Hematopoietic multipotent progenitor cell (in vitro differentiated cells): ENCODE measurements around the gene ARF1. TPM values are rescaled to one million over a fixed set of nuclear protein-coding genes. Genes with fewer than 3 reads are reported as not detected.
A peak's percentile ranks its signal among the peaks of the same experiment; 100 is the strongest.

ENCODE experiments used
- DNase-seq, 3 donors: peaks; one replicate each; pipeline ENCODE4 v3.0.0-alpha.2; 2011 to 2015; ENCODE audit warnings: low read depth in 2 of 3, low spot score in 2 of 3
- total RNA-seq: library from RNA; depleted of rRNA; stranded (reverse); fragments of >200 nt; gene quantifications from one replicate; pipeline ENCODE4 v1.2.3, GENCODE V29; 2012

ARF1 gene
- total RNA-seq, 1 donor = 272 TPM

DNA sequence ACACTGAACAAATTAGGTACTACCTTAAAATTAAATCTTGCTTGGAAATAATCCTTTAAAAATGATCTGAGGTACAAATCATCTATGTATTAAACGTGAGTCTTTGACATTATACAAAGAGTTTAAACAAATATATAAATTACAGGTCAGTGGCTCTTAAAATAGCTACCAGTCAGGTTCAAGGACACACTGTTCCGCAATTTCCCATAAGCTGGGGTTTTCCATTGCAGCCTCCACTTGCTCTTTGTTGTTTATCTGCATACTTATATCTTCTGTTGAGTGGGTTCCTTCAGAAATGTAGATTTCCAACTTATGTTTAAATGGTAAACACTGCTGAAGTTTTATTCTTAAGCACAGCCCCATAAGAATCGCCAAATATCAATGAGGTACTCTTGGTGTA is 32.3 kb downstream of the ARF1 start:
- DNase-seq = no peak

DNA sequence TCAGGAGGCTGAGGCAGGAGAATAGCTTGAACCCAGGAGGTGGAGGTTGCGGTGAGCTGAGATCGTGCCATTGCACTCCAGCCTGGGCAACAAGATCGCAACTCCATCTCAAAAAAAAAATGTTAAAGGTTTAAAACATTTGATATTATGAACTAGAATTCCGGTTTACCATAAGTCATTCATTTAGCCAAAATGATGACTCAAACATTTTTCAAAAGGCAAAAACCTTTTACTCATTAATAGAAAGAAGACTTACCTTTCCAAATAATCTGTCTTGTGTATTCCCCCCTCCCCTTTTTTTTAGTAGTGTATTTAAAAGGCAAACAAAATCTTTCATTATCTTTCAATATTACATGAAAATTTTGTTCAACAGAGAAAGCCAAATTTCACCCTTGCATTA is 34.8 kb downstream of the ARF1 start:
- DNase-seq = no peak

DNA sequence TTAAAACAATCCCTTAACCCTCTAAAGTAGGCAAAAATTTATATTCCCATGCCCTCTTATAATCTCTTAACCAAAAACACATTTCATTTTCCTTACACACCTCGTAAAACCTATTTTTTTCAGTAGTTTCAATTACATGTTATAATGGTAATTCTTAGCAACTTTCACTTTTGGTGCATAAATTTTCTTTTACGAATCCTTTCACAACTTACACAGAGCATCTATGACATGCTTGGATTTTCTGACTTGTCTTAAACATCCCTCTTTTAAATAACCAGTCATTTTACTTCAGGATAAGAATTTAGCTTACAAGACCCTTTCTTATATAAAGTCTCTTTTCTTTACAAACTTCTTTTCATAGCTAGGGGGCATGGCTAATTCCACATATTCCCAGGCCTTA is 35.5 kb downstream of the ARF1 start:
- DNase-seq = no peak

DNA sequence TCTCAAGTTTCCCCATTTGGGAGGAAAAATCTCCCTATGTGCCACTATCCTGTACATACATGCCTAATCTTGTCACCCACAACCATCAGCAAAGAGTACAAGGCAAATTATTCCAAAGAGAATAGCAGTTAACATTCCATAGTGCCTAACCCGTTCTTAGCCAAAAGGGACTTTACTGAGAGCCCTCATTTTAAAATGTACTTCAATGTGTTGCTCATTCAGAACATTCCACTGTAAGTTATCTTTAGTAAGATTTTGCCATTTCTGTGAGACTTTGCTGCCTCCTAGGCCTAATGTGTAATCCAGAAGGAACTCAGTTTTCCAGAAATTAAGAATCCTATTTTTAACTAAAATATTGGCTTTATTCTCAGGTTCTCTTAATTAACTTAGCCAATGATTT is 37.8 kb downstream of the ARF1 start:
- DNase-seq = no peak

DNA sequence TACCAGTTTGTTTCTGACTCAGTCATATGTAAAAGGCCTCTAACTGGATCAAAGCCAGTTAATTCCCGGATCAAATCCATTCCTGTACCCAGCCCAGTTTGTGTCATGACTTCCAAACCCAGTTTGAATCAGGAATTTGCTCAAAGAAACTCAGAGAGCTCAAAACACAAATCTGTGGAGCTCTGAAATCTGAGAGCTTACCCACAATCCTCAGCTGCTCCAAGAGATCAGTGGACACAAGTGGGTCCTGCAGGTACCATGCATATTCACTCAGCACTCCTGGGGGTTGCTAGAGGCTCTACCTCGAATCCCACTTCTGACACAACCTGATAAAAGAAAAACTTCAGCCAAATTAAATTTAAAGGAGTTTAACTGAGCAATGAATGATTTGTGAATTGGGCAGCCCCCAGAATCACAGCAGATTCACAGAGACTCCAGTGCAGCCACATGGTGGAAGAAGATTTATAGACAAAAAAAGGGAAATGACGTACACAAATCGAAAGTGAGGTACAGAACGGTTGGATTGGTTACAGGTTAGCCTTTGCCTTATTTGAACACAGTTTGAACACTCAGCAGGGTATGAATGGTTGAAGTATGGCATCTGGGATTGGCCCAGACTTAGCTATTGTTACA is 38.5 kb downstream of the ARF1 start:
- DNase-seq = peak in 2 of 3 donors; percentile 47 to 74

DNA sequence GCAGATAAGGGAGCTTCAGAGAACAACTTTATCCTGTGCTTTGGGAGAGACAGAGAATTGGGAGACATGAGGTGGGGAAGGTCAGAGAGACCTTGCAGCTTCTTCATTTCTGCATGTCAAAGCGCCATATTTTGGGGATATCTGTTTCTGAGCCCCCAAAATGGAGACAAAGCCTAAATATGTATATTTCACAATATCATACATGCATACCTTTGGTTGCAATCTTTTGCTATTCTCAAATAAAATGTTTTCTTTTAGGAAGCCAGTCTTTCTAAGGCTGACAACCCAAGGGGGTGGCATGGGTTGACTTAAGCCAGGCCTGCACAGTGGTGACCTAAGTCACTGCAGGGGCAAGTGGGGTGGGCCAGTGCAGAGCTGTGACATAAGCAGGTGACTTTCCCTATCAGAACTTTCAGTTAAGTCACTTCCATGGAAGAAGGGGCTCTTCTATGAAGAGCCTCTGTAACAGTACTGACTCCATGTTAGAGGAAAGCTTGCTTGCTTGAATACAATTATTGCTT is 40.5 kb downstream of the ARF1 start:
- no peak for DNase-seq

DNA sequence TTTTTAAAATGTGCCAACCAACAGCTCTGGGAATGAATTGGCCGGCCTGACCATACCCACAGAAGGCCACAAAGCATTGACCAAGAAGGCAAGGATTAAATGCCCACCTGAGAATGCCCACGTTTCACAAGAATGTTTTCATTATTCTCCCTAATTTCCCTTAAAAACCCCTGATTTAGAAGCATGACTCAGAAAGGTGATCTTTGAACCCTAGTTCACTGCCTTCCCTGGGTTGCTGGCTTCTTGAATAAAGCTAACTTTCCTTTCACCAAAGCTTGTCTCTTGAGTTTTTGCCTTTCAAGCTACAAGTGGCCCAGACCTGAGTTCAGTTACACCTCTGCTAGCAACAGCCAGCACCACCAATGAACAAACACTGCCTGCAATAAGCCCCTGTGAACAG is 41.0 kb downstream of the ARF1 start:
- no peak for DNase-seq

DNA sequence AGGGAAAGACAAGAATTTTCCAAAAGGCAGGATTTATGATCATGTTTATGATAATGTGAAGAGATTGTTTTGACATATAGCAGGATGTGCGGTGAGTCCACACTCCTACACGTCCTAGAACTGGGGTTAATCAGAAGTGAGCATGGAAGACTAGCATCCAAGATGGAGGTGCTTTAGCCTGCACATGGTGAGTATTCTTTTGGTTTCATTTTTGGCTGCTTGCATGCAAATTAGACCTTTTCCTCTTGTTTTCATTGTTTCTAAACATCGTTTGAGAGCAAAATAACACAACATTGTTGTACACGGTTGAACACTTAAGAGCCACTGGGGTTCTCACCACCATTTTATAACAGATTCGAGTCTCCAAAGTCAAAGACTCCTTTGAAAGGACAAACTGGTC is 42.7 kb downstream of the ARF1 start:
- no peak for DNase-seq

DNA sequence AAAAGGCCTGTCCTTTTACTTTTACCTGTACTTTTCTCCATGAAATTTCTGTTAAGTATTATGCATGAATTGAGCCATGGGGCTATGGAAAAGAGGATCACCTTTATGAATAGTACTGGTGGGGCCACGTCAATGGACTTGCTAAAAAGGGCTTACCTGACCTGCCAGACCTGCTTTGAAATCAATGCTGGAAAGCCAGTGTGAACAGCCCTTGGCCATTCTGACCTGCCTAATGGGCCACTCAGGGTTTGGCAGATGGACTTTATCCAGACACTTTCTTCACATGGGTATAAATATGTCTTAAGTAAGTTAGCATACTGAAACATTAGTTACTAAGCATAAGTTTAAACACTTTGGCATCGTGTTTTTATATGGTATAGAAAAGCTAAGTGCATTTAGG is 49.3 kb downstream of the ARF1 start:
- no peak for DNase-seq

DNA sequence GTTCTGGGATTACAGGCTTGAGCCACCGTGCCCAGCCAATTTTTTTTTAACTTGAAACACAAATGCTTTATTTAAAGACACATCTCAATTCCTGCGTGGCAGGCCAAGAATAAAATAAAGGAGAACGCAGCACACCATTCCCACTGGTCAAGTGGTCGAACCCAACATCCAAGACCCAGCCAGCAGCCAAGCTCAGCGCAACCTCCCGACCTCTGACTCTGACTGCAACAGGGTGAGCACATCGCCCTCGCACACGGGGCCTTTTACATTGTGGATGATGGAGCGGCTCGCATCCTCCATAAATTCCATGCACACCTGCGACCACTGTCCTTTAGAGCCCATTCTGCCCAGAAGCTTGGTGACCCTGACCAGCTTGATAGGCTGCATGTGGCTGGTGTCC is 52.1 kb downstream of the ARF1 start:
- no peak for DNase-seq

DNA sequence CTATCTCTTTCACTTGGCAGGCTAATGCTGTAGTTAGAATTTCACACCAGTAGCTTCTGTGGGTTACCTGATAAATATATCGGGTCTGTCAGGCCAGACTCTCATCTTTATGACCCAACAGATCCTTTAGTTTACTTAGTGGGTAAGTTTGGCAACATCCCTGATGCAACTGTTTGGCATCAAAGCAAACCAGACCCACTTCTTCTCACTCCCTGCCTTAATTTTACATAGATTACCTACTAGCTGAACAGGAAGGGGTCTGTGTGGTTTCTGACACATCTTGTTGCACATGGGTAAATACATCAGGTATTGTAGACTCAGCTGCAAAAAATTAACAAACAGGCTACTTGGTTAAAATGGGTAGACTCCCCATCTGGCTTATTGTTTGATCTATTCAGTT is 54.4 kb downstream of the ARF1 start:
- DNase-seq = no peak

DNA sequence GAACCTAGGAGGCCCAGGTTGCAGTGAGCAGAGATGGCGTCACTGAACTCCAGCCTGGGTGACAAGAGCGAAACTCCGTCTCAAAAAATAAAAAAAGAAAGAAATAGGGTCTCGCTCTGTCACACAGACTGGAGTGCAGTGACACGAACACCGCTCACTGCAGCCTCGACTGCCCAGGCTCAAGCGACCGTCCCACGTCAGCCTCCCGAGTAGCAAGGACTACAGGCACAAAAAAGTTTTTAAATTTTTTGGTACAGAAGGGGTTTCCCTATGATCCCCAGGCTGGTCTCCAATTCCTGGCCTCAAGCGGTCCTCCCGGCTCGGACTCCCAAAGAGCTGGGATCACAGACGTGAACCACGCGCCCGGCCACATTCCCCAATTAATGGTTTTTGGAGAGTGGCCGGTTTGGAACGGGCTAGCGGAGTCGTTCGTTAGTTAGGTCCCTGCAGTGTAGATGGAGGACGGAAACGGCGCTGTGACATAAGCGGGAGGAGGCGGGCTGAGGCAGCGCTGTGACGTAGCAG is 57.0 kb downstream of the ARF1 start:
- no peak for DNase-seq

DNA sequence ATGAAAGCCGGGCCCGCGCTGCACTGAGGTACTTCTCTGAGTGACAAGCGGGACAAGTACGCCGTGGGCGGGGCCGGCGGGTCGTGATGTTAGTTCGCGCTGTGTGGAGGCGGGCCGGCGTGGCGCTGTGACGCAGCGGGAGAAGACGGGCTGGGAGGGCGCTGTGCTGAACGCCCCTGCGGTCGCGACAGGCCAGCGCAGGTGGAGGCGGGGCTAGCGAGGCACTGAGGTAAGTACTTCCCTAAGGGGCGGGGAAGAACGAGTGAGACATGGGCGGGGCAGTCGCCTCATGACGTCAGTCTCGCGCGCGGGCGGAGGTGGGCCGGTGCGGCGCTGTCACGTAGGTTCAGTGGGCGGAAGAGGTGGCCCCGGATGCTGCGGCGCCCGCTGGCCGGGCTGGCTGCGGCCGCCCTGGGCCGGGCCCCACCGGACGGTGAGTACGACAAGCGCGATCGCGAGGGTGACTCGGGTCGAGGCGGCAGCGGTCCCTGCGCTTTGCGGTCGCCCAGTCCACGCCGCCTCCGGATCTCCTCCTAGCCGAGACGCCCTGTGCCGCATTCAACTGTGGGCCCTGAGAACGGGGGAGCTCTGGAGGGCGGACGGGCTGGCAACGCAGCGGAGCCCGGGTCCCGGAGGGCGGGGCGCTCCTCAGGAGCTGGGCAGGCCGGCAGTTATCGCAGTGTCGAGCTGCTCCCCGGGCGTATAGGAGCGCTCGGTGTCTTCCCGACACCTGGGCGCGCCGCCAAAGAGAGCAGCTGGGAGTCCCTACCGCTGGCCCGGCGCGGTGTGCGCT is 57.6 kb downstream of the ARF1 start, which contains the start of gene GUK1:
TSS of gene GUK1 (plus strand) at position 349 of the 793 bp plus-strand sequence. CDS start at position 373, 24 bp downstream.
- DNase-seq = peak; percentile 99 to 100 (median 100)

DNA sequence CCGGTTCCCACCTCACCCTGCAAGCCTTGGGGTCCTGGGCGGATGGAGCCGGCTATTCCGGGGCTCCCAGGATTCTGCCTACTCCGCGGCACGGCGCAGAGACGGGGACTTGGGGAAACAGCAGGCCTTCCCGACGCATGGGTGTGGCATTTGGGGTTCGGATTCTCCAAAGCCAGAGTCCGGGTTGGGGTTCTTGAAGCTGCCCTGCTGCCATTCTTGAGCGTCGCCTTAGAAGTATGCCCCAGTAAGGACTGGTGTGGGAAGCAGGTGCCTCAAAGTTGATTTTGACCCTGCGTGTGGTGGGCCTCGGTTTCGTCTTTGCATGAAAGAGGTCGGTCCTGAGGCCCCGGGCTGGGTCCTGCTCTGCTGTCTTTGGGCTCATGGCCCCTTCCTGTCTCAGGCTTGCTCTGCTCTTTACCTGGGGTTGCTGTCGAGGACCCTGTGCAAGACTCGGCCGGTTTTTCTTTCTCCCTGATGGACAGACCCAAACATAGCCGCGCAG is 58.3 kb downstream of the ARF1 start:
- no peak for DNase-seq

DNA sequence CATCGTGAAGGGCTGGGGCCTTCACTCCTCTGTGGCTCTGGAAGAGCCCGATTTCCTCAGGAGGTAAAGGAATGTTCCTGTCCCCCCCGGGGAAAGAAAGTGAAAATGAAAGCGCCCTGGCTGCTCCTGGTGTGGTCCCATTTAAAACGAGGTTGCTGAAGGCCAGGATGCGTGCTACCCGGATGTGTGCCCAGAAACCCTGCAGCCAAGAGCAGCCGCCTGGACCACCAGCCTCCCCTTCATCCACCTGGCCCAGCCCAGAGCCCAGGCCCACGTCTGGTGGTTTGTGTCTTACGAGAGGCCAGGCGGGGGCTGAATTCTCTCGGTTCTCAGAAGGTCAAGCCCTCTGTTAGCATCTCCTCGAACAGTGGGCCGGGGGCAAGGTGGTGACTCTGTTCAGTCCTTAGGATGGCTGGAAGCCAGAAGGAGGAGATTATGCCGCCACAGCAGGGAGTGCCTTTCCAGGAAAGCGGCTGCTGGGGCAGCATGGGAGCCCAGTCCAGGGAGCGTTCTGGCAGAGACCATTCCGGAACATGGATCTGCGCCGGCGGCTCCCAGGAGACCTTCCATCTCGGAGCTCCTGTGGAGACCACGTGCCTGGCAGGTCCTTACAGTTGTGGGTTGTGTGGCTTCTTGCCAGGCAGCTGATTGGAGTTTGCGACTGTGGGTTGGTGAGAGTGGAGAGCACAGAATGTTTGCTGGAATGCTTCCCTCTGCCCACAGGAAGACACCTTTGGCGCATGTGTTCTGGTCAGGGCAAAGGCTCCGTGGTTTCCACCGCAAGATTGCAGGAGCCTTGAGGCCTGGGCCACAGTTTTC is 58.9 kb downstream of the ARF1 start:
- DNase-seq = no peak

DNA sequence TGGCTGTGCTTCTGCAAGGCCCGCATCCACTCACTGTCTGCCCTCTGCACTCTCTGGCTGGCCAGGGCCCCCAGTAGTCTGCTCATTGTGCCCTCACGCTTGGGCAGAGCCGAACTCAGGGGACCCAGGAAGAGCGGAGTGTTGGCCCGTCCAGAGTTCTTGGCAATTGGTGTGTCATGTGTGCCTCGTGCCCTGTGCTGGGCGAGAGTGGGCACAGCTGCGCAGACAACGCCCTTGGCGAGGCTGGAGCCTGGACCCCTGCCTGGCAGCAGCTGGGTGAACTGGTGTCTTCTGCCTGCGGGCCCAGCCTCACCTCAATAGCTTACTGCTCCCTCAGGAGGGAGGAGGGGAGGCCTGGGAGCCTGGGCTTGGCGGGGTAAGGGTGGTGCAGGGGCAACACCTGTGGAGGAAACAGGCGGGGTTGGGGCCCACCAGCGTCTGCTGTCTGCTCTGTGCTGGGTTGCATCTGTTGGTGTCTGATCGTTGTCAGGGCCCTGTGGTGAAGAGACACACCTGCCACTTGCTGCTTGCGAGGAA is 59.7 kb downstream of the ARF1 start:
- DNase-seq = no peak

DNA sequence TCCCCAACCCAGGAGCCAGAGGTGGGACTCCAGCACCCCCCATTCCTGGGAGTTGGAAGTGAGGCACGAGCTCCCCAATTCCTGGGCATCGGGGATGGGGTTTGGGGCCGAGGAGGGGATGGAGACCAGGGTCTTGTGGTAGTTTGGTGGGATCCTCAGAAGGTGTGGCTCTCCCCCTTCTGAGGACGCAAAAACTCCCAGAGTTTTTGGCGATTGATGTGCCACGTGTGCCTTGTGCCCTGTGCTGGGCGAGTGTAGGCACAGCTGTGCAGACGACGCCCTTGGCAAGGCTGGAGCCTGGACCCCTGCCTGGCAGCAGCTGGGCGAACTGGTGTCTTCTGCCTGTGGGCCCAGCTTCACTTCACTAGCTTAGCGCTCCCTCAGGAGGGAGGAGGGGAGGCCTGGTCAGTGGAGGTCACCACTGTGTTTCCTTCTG is 60.2 kb downstream of the ARF1 start:
- DNase-seq = no peak

DNA sequence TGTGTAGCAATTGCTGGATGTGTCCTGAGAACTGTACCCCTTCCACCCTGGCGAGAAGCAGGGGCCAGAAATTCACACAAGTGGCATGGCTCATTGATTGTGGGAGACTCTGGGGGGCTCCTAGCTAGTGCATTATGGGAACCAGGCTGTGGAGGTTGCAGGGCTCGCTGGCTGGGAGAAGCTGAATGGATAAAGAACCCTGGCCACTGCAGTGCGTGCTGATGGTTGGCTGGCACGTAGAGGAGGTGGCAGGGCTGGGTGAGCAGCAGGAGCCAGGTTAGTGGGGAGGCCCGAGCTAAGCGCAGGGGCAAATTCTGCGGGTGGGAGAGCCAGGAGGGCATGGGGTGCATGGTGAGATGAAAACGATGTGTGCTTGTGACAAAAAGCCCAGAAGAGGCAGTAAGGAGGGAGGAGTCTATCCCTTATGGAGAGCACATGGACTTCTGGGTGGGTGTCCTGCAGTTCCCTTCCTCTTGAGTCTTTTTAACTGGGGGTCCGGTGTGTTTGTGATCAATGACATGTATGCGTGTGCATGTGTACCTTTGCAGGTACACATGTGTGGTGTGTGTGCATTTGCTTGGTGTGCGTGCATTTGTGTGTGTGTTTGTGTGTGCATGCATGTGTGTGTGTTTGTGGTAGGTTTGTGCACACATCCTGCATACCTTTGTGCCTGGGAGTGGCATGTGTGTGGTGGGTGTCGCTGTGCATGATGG is 61.1 kb downstream of the ARF1 start:
- DNase-seq = no peak

DNA sequence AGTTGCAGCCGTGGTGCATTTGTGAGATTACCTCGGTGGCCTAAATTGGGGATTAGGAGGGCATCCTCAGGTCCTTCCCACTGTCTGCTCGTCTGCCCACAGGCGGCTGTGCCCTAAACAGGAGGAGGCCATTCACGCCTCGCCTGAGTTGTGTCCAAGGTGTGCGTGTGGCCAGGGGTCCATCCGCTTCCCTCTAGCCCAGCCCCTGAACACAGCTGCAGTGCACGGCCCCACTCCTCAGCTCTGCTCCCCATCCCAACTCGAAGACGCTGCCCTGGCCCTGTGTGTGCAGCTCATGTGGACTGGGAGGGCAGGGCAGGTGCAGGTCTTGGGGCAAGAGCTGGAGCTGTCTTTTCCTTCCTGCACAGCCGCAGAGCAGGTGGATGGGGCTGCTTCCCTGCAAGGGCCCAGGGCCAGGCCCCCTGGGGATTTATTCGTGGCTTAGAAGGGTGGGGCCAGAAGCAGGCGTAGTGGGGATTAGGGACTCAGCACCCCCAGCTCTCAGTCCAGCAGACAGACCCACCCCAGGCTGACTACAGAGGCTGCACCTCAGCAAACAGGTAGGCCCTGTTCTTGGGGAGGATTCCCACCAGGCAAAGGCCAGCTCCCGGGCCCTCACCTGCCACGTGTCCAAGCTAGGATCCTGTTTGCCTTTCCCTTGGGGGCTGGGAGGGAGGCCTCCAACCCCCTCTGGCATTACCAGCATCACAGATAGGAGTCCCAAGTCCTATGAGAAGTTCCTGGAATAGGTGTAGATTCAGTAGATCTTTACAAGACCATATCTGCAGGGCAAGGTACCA is 61.9 kb downstream of the ARF1 start:
- DNase-seq = no peak
